GM23248 (cell line): ENCODE measurements around the gene RSAD2. TPM values are rescaled to one million over a fixed set of nuclear protein-coding genes. Genes with fewer than 3 reads are reported as not detected.

Experiments used
- DNase-seq: peaks from one replicate; pipeline ENCODE4 v3.0.0-alpha.2; 2015
- H2AFZ ChIP-seq: fragments of 200-600 bp; sonication (generic); 2 replicates; pipeline ENCODE4 v1.6.1; 2016; ENCODE audit warnings: antibody characterized with exemption
- H3F3A ChIP-seq: fragments of 200-600 bp; sonication (generic); 2 replicates; pipeline ENCODE4 v1.6.1; 2016; ENCODE audit warnings: mild to moderate bottlenecking, antibody characterized with exemption, mixed run types; ENCODE audit not compliant: insufficient read depth
- H3K27ac ChIP-seq: fragments of 200-600 bp; sonication (generic); 2 replicates; pipeline ENCODE4 v1.5.1; 2016; ENCODE audit warnings: mild to moderate bottlenecking
- H3K27me3 ChIP-seq: fragments of 200-600 bp; sonication (generic); replicated peaks from 2 replicates; pipeline ENCODE4 v1.6.1; 2016; ENCODE audit warnings: mild to moderate bottlenecking; ENCODE audit not compliant: insufficient read depth
- H3K36me3 ChIP-seq: fragments of 200-600 bp; sonication (generic); 2 replicates; pipeline ENCODE4 v1.6.1; 2016; ENCODE audit warnings: low read depth, mild to moderate bottlenecking
- H3K4me1 ChIP-seq: fragments of 200-600 bp; sonication (generic); 2 replicates; pipeline ENCODE4 v1.6.1; 2016; ENCODE audit warnings: mild to moderate bottlenecking; ENCODE audit not compliant: insufficient read depth
- H3K4me2 ChIP-seq: fragments of 200-600 bp; sonication (generic); one replicate; pipeline ENCODE4 v1.6.1; 2016; ENCODE audit warnings: mild to moderate bottlenecking; ENCODE audit not compliant: unreplicated experiment
- H3K4me3 ChIP-seq: fragments of 200-600 bp; sonication (generic); 2 replicates; pipeline ENCODE4 v1.5.1; 2016; ENCODE audit warnings: mild to moderate bottlenecking
- H3K79me2 ChIP-seq: fragments of 200-600 bp; sonication (generic); 2 replicates; pipeline ENCODE4 v1.6.1; 2016; ENCODE audit warnings: mild to moderate bottlenecking; ENCODE audit not compliant: insufficient read depth
- H3K9ac ChIP-seq: fragments of 200-600 bp; sonication (generic); 2 replicates; pipeline ENCODE4 v1.6.1; 2016; ENCODE audit warnings: mild to moderate bottlenecking
- H3K9me2 ChIP-seq: fragments of 200-600 bp; sonication (generic); 2 replicates; pipeline ENCODE4 v1.6.1; 2016; ENCODE audit warnings: mixed run types, mild to moderate bottlenecking, moderate library complexity; ENCODE audit not compliant: insufficient read depth
- H3K9me3 ChIP-seq: fragments of 200-600 bp; sonication (generic); one replicate; pipeline ENCODE4 v1.6.1; 2017; ENCODE audit warnings: low read depth
- H4K20me1 ChIP-seq: fragments of 200-600 bp; sonication (generic); 2 replicates; pipeline ENCODE4 v1.6.0; 2016; ENCODE audit not compliant: insufficient read depth
- EZH2 ChIP-seq: fragments of 200-600 bp; sonication (generic); IDR thresholded peaks from 2 replicates; pipeline ENCODE4 v1.6.1; 2018; ENCODE audit warnings: antibody characterized with exemption, mild to moderate bottlenecking; ENCODE audit not compliant: insufficient read depth, poor library complexity, severe bottlenecking
- EZH2phosphoT487 ChIP-seq: fragments of 200-600 bp; sonication (generic); IDR thresholded peaks from 2 replicates; pipeline ENCODE4 v1.6.1; 2018; ENCODE audit warnings: antibody characterized with exemption, moderate library complexity, mild to moderate bottlenecking, low read depth; ENCODE audit not compliant: insufficient read depth
- WGBS, 2 experiments: methylation state at CpG; one replicate each; pipeline ENCODE4 v1.1.6; 2015 to 2017; ENCODE audit warnings: low lambda C conversion rate in 2 of 2, low coverage in 1 of 2; ENCODE audit errors: missing lambda C conversion rate in 2 of 2; 5-methylcytosine and 5-hydroxymethylcytosine counted together
- in situ Hi-C: fragments of 300-500 bp; cut with MboI; formaldehyde crosslinking; loops from 2 replicates; pipeline ENCODE4 v1.15.0; 2020
- polyA plus RNA-seq: library from polyadenylated mRNA; unstranded; fragments of >200 nt; fragmentation: Nextera tagmentation; extraction: Ambion mirVana; gene quantifications from 2 replicates; pipeline ENCODE4 v1.2.1, GENCODE V29; 2016
- total RNA-seq: library from RNA; depleted of rRNA; stranded (reverse); fragments of >200 nt; shearing (Covaris generic); gene quantifications from 2 replicates; pipeline ENCODE4 v1.2.3, GENCODE V29; 2014

The RSAD2 gene
- total and polyA plus RNA-seq, 2 experiments from 2014 or later, result not detected

DNA sequence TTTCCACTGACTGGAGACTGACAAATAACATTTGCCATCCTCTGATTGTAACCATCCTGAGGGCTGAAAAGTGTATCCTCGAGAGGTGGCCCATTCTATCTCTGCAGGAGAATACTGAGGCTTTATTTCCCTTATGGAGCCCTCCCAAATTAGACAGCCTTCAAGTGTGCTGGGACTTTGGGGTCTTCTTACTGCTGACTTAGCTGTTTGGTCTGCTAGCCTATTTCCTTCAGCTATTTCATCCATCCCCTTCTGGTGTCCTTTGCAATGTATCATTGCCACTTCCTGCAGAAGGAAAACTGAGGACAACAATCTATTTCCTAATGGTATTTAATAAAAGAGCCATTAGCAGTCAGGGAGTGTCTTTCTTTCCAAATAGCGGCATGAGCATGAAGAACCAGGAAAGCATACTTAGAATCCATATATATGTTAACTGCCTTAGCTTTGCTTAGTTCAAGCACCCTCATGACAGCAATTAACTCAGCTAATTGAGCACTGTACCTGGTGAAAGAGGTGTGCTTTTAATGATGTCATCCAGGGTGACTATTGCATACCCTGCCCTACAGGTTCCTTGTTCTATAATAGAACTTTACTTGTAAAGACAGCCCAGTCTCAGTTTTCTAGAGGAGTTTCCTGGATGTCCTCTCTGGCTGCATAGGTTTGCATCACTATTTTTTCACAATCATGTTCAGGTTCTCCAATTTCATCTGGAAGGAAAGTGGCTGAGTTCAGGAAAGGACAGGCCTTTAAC is 35.9 kb upstream of the RSAD2 start:
- Histone ChIP-seq H3F3A (no peaks in the 10 kb centered on the region), H3K9me3 (no peaks in the 10 kb centered on the region), H3K4me2 (no peak overlapping the region), H3K36me3 (no peaks in the 10 kb centered on the region), H2AFZ (no peak overlapping the region), H3K27ac (no peak overlapping the region), H3K9ac (no peak overlapping the region), H3K27me3 (no peaks in the 10 kb centered on the region), H3K4me3 (no peak overlapping the region), H3K4me1 (no peaks in the 10 kb centered on the region), H4K20me1 (no peaks in the 10 kb centered on the region), H3K9me2 (no peaks in the 10 kb centered on the region), H3K79me2 (no peaks in the 10 kb centered on the region)
- in situ Hi-C loops, result no loop called here
- whole genome bisulfite sequencing, 2 experiments, result 31 to 34% methylated on average over 2 of the region's 2 CpGs
- DNase-seq, result no peak
- no peak for TF ChIP-seq EZH2
- TF ChIP-seq EZH2phosphoT487, result no peak

DNA sequence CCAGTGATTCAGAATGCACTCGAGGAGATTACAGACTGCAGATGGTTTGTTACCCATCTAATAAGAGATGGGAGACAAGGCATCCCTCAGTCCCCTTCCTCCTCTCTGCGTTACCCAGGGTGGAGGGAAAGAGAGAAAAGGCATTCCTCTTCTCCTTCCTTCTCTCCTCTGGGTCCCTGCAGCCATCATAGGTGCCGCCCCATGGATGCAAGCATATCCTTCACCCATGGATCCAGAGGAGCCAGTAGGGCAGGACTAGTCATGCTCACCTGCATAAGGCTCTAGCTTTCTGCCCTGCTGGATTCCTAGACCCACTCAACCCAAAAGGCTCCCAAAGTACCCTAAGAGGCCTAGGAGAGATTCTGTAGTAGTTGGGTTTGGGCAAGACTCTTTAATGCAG is 32.3 kb upstream of the RSAD2 start:
- no peak for TF ChIP-seq EZH2
- no peak for TF ChIP-seq EZH2phosphoT487
- Histone ChIP-seq H3K4me3 (no peak overlapping the region), H3K9me2 (no peaks in the 10 kb centered on the region), H3K36me3 (no peaks in the 10 kb centered on the region), H3K9me3 (no peaks in the 10 kb centered on the region), H3K79me2 (no peaks in the 10 kb centered on the region), H3K27me3 (no peaks in the 10 kb centered on the region), H3F3A (no peaks in the 10 kb centered on the region), H3K27ac (no peak overlapping the region), H3K9ac (no peak overlapping the region), H3K4me1 (no peaks in the 10 kb centered on the region), H2AFZ (no peak overlapping the region), H4K20me1 (no peaks in the 10 kb centered on the region), H3K4me2 (no peak overlapping the region)
- WGBS, 2 experiments, result 35 to 54% methylated on average over 3 of the region's 3 CpGs
- peak; percentile 20 for DNase-seq
- in situ Hi-C loops, result no loop called here

DNA sequence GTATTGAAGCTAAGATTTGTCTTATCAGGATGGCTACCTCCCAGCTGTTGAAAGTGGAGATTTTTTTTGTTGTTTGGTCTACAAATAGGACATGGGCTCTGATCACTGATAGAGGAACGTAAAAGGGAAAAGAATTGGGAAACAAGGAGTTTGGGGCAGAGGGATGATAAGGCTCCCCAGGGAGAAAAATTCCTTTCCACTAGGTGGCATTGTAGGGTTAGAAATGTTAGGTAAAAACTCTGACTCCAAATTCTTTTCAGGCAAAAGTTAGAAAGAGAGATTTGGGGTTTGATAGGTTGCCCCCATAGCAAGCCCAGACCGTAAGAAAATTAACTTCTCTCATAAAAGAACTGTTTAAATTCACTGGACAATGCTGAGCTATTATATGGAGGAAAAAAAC is 31.7 kb upstream of the RSAD2 start:
- Histone ChIP-seq H3K4me2 (no peak overlapping the region), H4K20me1 (no peaks in the 10 kb centered on the region), H3K9me2 (no peaks in the 10 kb centered on the region), H3K27ac (no peak overlapping the region), H3K9me3 (no peaks in the 10 kb centered on the region), H3K27me3 (no peaks in the 10 kb centered on the region), H3K79me2 (no peaks in the 10 kb centered on the region), H3K36me3 (no peaks in the 10 kb centered on the region), H3K9ac (no peak overlapping the region), H2AFZ (no peak overlapping the region), H3K4me3 (no peak overlapping the region), H3F3A (no peaks in the 10 kb centered on the region), H3K4me1 (no peaks in the 10 kb centered on the region)
- in situ Hi-C loops, result no loop called here
- WGBS, 2 experiments, result 54 to 56% methylated on average over 2 of the region's 2 CpGs
- DNase-seq, result no peak
- TF ChIP-seq EZH2, result no peak
- no peak for TF ChIP-seq EZH2phosphoT487

DNA sequence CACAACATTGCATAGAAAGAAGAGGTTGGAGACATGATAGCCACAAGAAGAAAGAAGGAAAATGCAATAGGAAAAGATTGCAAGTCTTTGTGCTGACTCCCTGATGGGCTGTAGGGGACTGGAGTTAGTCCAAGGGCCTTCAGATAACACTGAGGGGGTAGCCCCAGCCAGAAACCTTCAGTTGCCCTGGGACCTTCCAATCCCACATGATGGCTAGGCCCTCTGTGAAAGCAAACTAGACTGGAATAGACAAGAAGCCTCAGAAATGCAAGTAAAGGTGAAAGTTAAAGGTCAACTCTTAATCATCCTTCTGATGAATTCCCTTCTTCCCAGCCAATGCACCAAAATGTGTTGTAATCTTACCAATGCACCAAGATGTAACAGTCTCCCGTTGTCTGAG is 31.0 kb upstream of the RSAD2 start:
- H3K4me2 ChIP-seq, result no peak overlapping the region
- no peak overlapping the region for H2AFZ ChIP-seq
- DNase-seq, result no peak
- in situ Hi-C loops, result no loop called here
- H3K27me3 ChIP-seq, result no peaks in the 10 kb centered on the region
- TF ChIP-seq EZH2, result no peak
- no peak for TF ChIP-seq EZH2phosphoT487
- no peak overlapping the region for H3K27ac ChIP-seq
- no peaks in the 10 kb centered on the region for H4K20me1 ChIP-seq
- no peaks in the 10 kb centered on the region for H3K9me3 ChIP-seq
- no peaks in the 10 kb centered on the region for H3K9me2 ChIP-seq
- no peaks in the 10 kb centered on the region for H3F3A ChIP-seq
- no peaks in the 10 kb centered on the region for H3K36me3 ChIP-seq
- no peak overlapping the region for H3K9ac ChIP-seq
- no peaks in the 10 kb centered on the region for H3K4me1 ChIP-seq
- no peak overlapping the region for H3K4me3 ChIP-seq
- no peaks in the 10 kb centered on the region for H3K79me2 ChIP-seq
- 50 to 56% methylated on average over 1 of the region's 1 CpG for WGBS, 2 experiments
